OCI-LY3 (cell line): ENCODE data around the gene RNF157.
A peak's percentile ranks its signal among the peaks of the same experiment; 100 is the strongest.

Source experiments
- H2AFZ ChIP-seq: fragments of 200-600, 300-600 bp; shearing (Covaris generic); 2 replicates; pipeline ENCODE4 v1.6.0; 2014; ENCODE audit warnings: antibody characterized with exemption, low read depth, low read length
- H3K27ac ChIP-seq: fragments of 200-600, 300-600 bp; sonication (generic); 2 replicates; pipeline ENCODE4 v1.5.1; 2014; ENCODE audit warnings: mild to moderate bottlenecking, low read length, moderate library complexity, mixed read lengths
- H3K27me3 ChIP-seq: fragments of 200-600, 300-600 bp; sonication (generic); 2 replicates; pipeline ENCODE4 v1.6.1; 2014; ENCODE audit warnings: low read depth, low read length, mixed read lengths
- H3K36me3 ChIP-seq: fragments of 200-600, 300-600 bp; sonication (generic); replicated peaks from 2 replicates; pipeline ENCODE3; 2014; ENCODE audit warnings: low read depth, low read length, mixed read lengths
- H3K4me1 ChIP-seq: fragments of 300-600, 200-600 bp; sonication (generic); 2 replicates; pipeline ENCODE4 v1.6.1; 2014; ENCODE audit warnings: low read length, mixed read lengths
- H3K4me2 ChIP-seq: fragments of 200-600, 300-600 bp; sonication (generic); 2 replicates; pipeline ENCODE4 v1.6.1; 2014; ENCODE audit warnings: low read length, mixed read lengths
- H3K4me3 ChIP-seq: fragments of 300-600, 200-600 bp; sonication (generic); 2 replicates; pipeline ENCODE4 v1.5.1; 2014; ENCODE audit warnings: antibody characterized with exemption, mild to moderate bottlenecking, low read length, moderate library complexity
- H3K79me2 ChIP-seq: fragments of 300-600, 200-600 bp; shearing (Covaris generic); 2 replicates; pipeline ENCODE4 v1.6.1; 2014; ENCODE audit warnings: mild to moderate bottlenecking, low read length, mixed read lengths
- H3K9ac ChIP-seq: fragments of 300-600, 200-600 bp; shearing (Covaris generic); 2 replicates; pipeline ENCODE4 v1.6.0; 2014; ENCODE audit warnings: mild to moderate bottlenecking, low read length, moderate library complexity
- H3K9me3 ChIP-seq: fragments of 200-600, 300-600 bp; shearing (Covaris generic); 2 replicates; pipeline ENCODE4 v1.6.1; 2014; ENCODE audit warnings: low read length, mixed read lengths; ENCODE audit not compliant: insufficient read depth
- H4K20me1 ChIP-seq: fragments of 200-600, 300-600 bp; sonication (generic); 2 replicates; pipeline ENCODE4 v1.6.1; 2016; ENCODE audit warnings: low read length, mixed read lengths; ENCODE audit not compliant: insufficient read depth
- CTCF ChIP-seq: fragments of 200-600, 300-600 bp; sonication (generic); IDR thresholded peaks from 2 replicates; pipeline ENCODE4 v1.5.1; 2014; ENCODE audit warnings: antibody characterized with exemption, low read length, low read depth
- EZH2phosphoT487 ChIP-seq: fragments of 200-600 bp; shearing (Covaris generic); IDR thresholded peaks from 2 replicates; pipeline ENCODE4 v1.6.1; 2018; ENCODE audit warnings: antibody characterized with exemption, mixed run types, low read depth

The RNF157 gene

GRCh38 chr17:76196675-76197074 is 43.6 kb downstream of the RNF157 start:
- H3K4me2 ChIP-seq, result no peak overlapping the region
- H4K20me1 ChIP-seq, result no peaks in the 10 kb centered on the region
- no peaks in the 10 kb centered on the region for H3K27me3 ChIP-seq
- no peak overlapping the region for H3K4me3 ChIP-seq
- peaks cover 22% of the 10 kb centered on the region for H3K4me1 ChIP-seq
- no peak overlapping the region for H2AFZ ChIP-seq
- no peaks in the 10 kb centered on the region for H3K79me2 ChIP-seq
- no peaks in the 10 kb centered on the region for H3K36me3 ChIP-seq
- no peak overlapping the region for H3K9ac ChIP-seq
- H3K9me3 ChIP-seq, result no peaks in the 10 kb centered on the region
- TF ChIP-seq EZH2phosphoT487 (no peak), CTCF (no peak)
- H3K27ac ChIP-seq, result no peak overlapping the region

- Histone ChIP-seq H4K20me1 (no peaks in the 10 kb centered on the region), H2AFZ (no peak overlapping the region), H3K4me3 (no peak overlapping the region), H3K4me1 (peaks cover 32% of the 10 kb centered on the region), H3K79me2 (no peaks in the 10 kb centered on the region), H3K9ac (no peak overlapping the region), H3K4me2 (no peak overlapping the region), H3K27ac (no peak overlapping the region), H3K27me3 (no peaks in the 10 kb centered on the region), H3K9me3 (no peaks in the 10 kb centered on the region), H3K36me3 (no peaks in the 10 kb centered on the region)
- TF ChIP-seq EZH2phosphoT487 (no peak), CTCF (no peak)
Measured at GRCh38 chr17:76195281-76196096, 44.8 kb downstream of the RNF157 start.

- Histone ChIP-seq H3K27ac (no peak overlapping the region), H3K9ac (no peak overlapping the region), H3K4me2 (no peak overlapping the region), H3K36me3 (no peaks in the 10 kb centered on the region), H3K79me2 (no peaks in the 10 kb centered on the region), H3K9me3 (no peaks in the 10 kb centered on the region), H3K4me3 (no peak overlapping the region), H3K27me3 (no peaks in the 10 kb centered on the region), H3K4me1 (peaks cover 40% of the 10 kb centered on the region), H4K20me1 (no peaks in the 10 kb centered on the region), H2AFZ (no peak overlapping the region)
- TF ChIP-seq CTCF (no peak), EZH2phosphoT487 (no peak)
Measured at GRCh38 chr17:76193591-76193990, 46.7 kb downstream of the RNF157 start.

GRCh38 chr17:76191896-76192295 is 48.4 kb downstream of the RNF157 start:
- Histone ChIP-seq H3K79me2 (no peaks in the 10 kb centered on the region), H3K27me3 (no peaks in the 10 kb centered on the region), H3K4me2 (peak overlapping the region; percentile 50), H3K9me3 (no peaks in the 10 kb centered on the region), H4K20me1 (no peaks in the 10 kb centered on the region), H3K27ac (peak overlapping the region; percentile 66), H3K36me3 (no peaks in the 10 kb centered on the region), H2AFZ (no peak overlapping the region), H3K9ac (peak overlapping the region; percentile 20; the same call in 1 of the 2 replicates), H3K4me1 (peaks cover 57% of the 10 kb centered on the region), H3K4me3 (peak overlapping the region; percentile 44)
- TF ChIP-seq EZH2phosphoT487, result no peak
- TF ChIP-seq CTCF, result no peak
